DMS153 treated with DMSO at 0.1 percent for 48 hours (cell line): Measurements from ENCODE around the gene TMEM45B.
A peak's percentile ranks its signal among the peaks of the same experiment; 100 is the strongest.
"Not testable (repeated sequence)": the region's sequence is repeated elsewhere in the genome, so short reads cannot be mapped to it uniquely, and the experiment has no call there.

ENCODE experiments used
- DNase-seq: peaks from one replicate; lab custom pipeline; 2025; ENCODE audit not compliant: unreplicated experiment; lab: John Stamatoyannopoulos, UW

TMEM45B gene

DNA sequence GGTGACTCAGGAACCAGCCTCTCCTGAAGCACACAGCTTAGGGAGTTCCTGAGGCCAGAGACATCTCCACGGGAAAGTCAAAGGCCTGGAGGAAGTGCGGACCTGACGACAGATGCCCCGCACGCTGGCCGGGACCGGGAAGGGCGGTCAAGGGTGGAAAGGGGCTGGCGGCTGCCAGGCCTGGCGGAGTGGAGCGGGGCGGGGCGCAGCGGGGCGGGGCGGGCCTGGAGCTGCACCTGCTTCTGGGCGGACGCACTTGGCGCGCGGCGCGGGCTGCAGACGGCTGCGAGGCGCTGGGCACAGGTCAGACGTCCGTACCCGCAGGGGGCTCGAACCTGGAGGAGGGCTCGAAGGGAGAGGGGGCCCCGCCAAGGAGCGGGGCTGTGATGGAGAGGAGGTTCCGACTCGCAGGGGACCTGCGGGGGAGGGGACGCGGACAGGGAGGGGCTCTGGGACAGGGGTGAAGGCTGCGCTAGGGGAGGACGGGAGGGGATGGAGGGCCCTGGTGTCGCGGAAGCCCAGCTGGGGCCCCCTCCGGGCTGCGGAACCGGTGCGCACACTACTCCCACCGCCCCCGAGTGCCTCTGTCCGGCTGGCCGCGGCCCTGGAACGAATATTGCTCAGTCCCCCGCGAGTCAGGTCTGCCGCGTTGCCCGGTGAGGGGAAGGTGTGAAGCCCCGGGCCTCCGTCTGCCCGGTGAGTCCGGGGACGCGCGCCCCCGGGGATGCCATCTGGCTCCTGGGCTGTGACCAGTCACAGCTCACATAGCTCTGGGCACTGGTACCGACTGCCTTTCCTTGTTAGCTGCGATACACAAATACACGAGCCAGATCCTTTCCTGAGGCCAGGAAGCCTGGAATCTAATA, at the start of gene TMEM45B:
TMEM45B (plus strand) TSS at position 253 of the 866 bp plus-strand sequence. CDS start 36,635 bp downstream, outside the sequence.
- no peak for DNase-seq

DNA sequence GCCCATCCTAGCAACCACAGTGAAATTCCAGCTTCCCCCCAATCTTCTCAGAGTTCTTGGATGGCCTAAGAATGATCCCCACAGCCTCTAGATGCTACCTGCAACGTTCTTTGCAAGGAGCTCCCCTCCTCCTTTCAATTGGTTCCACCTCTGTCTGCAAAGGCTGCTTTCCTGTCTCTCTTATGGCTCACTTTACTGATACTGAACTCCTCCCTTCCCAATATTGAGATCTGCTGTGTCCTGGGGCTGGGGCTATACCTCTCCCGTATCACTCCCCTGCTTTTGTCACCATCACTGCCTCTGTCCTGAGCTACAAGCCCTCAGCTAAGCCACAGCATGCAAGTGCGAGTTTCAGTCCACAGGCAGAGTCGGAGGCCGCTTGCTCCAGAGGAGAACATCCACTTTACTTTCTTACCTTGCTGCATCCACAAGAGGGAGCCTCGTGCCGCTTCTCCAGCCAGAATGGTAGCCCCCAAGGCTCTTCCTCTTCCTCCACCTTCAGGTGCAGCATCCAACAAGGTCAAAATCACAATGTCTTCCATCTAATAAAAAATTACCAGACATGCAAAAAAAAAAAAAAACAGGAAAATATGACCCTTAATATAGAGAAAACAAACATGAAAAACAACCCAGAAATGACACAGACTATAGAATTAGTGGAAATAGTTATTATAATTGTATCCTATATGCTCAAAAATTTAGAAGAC, 48.6 kb upstream of the TMEM45B start:
- no peak for DNase-seq

DNA sequence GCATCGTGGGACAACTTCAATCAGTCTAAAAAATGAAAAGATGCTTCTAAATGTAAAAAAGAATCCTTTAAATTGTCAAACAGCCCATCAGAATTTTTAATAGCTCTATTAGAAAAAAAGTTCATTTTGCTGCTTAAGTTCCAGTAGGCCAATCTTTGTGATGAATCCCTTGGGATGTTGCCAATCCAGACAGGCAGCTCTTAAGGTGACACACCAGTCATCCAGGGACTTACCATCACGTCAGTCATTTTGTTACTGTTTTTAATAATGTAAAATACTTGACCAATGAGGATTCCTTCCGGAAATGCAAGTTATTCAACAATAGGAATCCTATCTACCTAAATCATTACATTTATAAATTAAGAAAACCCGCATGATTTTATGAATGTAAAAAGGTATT, 47.8 kb upstream of the TMEM45B start:
- DNase-seq, result no peak

DNA sequence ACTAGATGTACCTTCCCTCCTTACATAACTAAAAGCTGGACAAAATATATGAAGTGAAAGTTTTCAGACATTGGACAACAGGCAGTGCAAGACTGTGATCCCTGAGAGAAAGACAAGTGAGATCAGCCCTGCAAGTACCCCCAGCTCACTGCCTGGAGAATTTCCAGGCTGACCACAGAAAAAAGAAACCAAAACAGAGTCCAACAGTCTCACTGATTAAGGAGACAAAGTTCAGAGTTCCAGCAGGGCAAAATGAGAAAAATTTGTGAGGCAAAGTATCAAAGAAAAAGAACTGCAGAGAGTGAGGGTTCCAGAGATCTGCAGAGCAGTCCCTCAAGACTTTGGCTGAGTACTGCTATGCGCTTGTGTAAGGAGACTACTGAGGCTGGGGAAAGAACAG, 47.3 kb upstream of the TMEM45B start:
- no peak for DNase-seq

DNA sequence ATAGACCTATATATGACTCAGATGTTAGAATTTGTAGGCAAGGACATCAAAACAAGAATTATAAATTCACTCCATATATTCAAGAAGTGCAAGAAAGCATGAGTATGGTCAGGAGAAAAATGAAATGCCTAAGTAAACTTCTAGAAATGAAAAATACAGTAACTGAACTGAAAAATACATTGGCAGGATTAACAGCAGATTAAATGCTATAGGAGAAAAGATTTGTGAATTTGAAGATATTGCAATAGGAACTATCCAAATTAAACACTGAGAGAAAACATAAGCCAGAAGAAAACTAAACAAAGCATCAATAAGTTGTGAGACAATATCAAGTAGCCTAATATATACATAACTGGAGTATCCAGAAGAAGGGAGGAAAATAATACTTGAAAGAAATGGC, 46.6 kb upstream of the TMEM45B start:
- DNase-seq, result no peak

DNA sequence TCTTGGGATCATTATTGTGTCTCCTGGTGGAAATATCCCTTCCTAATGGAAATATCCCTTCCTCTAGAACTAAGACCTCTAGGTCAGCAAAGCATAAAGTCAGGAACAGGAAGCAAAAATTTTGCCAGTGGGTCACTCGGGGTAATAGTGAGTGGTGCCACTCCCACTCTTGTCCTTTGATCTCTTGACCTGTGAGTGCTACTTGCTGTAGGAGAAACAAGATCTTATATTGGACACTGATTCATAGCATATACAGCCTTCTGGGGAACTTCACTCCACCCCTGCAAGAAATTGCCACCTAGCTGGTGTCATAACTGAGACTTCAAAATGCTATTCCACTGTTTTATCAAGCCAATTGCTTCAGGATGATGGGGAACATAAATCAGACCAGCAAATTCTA, 44.7 kb upstream of the TMEM45B start:
- no peak for DNase-seq

DNA sequence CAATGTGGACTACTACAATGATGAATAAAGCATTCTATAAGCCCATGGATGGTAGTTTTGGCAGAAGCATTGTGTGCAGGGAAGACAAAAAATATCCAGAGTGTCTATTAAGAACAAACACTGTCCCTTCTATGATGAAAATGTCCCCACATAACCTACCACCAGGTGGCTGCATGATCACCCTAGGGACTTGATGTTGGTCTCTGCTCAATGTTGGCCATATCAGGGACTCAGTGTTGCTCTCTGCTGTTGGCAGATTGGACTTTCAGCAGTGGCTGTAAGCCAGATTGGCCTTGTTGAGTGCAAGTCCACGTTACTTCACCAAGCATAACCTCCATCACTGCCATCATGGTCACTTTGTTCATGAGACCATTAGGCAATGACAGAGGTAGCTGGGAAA, 44.2 kb upstream of the TMEM45B start:
- DNase-seq, result not testable (repeated sequence)

DNA sequence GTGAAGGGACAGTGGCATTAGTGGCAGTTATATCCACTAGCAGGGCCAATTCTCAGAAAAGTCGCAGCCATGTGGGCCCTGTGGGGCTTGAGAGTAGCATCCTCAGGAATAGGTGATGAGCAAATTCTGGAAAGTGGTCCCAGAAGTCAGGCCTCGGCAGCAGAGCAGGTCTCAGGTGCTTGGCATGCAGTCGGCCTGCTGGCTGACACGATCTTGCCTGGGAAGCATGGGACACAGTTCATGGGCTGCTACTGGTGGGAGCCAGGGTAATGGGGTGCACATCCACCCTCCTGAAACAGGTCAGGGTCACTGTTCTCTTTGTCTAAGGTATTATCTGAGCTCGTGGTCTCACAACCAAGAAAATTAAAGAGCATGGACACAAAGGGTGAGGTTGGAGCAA, 36.8 kb upstream of the TMEM45B start:
- no peak for DNase-seq

DNA sequence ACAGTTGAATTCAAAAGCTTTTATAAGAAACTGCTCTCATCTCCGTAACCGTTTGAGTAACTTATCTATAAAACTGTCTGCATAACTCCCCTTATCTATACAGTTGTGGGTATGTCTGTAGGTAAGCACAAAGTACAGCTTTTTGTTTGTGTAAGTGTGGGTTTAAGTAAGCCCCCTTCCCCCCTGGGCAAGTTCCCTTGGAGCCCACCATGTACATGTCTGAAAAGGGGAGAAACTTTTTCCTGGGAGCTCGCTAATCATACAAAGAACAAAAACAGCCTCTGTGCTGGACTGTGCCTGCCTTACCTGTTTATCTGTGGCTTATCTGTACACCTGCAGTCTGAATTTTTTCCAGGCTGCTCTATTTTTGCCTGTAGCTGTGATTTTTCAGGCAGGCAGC, 36.3 kb upstream of the TMEM45B start:
- no peak for DNase-seq

DNA sequence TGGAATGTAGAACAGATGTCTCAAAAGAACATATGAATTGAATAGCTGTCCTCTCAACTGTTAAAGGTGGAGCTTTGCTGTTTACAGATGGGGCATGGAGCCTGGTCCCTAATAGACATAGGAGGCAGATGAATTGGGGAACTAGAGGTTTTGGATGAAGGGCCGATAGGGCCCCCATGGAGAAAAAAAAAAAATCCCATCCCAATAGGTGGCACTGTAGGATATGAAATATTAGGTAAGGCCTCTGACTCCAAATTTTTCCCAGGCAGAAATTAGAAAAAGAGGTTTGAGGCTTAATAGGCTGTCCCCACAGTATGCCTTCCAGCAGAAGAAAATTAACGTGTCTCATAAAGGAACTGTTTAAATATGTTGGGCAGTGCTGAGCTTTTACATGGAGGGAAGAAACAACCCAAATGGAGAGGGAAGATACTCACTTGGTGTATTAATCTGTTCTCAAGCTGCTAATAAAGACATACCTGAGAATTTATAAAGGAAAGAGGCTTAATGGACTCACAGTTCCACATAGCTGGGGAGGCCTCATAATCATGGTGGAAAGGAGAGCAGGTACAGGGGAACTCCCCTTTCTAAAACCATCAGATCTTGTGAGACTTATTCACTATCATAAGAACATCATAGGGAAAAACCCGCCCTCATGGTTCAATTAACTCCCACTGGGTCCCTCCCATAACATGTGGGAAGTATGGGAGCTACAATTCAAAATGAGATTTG, 30.1 kb upstream of the TMEM45B start:
- DNase-seq, result peak; percentile 8

DNA sequence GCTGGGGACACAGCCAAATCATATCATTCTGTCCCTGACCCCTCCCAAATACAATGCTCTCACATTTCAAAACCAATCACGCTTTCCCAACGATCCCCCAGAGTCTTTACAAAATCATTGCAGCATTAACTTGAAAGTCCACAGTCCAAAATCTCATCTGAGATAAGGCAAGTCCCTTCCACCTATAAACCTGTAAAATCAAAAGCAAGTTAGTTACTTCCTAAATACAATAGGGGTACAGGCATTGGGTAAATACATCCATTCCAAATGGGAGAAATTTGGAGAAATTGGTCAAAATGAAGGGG, 29.6 kb upstream of the TMEM45B start:
- DNase-seq, result not testable (repeated sequence)

DNA sequence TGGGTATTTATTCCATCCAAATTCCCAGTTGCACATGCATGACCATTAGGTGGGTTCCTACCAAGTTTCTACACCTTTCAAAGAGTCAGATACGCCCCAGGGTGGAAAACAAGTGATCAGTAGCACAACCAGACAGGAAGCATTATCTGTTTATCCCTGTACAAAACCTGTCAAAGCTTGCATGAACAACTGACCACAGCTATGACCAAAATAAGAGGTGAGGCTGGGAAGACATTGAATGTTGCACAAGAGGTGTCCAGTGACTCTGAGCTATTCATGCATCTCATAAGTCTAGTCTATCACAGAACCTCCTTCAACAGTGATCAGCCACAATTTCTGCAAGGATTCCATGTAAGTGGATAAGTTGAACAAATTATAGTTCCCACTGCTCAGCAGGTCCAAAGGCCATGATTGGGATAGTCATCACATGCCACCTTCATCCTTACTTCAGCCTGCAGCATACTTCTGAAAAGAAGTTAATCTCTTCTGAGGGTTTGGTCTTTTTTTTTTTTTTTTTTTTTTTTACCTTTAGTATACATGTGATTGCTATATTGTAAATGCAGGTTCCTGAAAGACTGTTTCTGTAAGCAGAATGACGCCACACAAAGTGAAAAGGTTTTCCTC, 28.0 kb upstream of the TMEM45B start:
- no peak for DNase-seq

DNA sequence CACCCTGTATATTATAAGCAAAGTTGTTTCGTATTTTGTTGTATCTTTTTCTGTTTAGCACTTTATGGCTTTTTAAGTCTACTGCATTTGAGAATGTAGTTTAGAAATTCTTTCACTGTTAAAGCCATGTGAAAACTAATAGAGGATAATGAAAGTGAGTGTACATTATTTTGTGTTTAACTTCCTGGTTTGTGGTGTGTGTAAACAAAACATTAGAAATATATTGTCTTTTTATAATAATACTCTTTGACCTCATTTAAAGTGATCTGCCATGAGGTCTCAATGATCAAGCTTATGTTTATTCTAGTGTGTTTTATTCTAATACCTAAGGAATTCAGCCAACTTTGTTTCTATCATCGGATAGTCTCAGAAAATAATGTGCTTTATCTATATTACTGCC, 27.4 kb upstream of the TMEM45B start:
- no peak for DNase-seq

DNA sequence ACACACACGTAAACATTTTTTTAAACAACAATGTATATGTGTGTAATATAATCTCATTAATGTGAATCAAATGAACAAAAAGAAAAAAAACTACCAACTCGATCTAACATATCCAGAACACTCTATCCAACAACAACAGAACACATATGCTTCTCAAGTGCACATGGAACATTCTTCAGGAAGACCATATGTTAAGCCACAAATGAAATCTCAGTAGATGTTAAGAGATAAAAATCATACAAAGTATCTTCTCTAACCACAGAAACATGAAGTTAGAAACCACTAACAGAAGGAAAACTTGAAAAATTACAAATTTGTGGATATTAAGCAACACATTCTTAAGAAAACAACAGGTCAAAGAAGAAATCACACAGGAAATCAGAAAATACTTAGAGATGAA, 25.5 kb upstream of the TMEM45B start:
- DNase-seq, result no peak

DNA sequence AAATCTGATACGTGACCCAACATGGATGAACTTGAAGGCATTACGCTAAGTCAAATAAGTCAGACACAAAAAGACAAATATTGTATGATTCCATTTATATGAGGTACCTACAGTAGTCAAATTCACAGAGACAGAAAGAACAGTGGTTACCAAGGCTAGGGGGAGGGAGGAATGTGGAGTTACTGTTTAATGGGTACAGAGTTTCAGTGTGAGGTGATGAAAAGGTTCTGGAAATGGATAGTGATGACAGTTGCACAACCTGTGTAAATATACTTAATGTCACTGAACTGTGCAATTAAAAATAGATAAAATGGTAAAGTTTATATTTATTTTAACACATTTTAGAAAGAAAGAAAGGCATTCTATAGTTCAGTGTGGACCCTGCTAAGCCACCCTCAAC, 24.1 kb upstream of the TMEM45B start:
- DNase-seq, result no peak

DNA sequence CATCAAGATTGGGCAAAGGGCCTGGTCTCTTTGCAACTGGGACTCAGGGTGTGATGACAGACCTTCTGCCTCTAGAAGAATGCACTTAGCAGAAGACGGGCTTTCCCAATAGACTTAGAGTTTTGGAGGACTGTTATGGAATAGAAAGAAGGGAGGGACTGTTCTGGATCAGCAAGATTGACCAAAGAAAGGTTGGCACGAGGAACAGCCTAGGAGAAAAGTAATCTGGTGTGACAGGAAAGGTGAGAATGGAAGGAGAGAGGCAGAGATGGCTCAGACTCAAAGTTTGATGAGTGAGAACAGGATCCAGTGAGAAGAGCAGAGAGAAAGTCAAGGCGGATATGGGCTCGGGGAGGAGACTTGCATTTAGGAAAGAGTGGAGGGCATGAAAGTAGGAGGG, 23.0 kb upstream of the TMEM45B start:
- DNase-seq, result no peak

DNA sequence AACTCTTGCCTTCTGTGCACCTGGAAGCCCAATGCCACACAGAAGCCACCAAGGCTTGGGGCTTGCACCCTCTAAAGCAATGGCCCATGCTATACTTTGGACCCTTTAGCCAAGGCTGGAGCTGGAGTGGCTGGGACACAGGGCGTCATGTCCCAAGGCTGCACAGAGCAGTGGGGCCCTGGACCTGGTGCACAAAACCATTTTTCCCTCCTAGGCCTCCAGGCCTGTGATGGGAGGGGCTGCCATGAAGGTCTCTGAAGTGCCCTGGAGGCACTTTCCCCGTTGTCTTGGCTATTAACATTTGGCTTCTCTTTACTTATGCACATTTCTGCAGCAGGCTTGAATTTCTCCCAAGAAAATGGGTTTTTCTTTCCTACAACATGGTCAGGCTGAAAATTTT, 20.6 kb upstream of the TMEM45B start:
- no peak for DNase-seq

DNA sequence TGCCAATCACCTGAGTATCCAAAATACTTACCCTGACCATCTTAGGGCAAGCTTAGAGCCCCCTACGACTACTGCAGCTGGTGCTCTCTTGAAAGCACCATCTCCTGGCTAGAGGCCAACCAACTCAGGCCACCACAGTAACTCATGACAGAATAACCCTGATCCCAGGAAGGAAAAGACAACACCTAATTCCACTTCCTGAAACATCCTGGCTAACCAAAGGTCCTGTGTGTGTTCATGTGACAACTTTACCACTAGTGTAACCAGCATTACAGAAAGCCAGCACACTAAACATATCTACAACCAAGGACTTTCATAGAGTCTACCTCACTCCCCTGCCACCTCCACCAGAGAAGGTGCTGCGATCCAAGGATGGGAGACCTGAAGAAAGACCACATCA, 17.4 kb upstream of the TMEM45B start:
- no peak for DNase-seq

DNA sequence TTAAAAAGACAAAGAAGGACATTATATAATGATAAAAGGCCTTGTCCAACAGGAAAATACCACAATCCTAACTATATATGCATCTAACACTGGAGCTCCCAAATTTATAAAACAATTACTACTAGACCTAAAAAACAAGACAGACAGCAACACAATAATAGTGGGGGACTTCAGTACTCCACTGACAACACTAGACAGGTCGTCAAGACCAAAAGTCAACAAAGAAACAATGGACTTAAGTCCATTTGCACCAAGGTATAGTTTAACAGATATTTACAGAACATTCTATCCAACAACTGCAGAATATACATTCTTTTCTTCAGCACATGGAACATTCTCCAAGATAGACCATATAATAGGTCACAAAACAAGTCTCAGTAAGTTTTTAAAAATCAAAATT, 15.5 kb upstream of the TMEM45B start:
- not testable (repeated sequence) for DNase-seq

DNA sequence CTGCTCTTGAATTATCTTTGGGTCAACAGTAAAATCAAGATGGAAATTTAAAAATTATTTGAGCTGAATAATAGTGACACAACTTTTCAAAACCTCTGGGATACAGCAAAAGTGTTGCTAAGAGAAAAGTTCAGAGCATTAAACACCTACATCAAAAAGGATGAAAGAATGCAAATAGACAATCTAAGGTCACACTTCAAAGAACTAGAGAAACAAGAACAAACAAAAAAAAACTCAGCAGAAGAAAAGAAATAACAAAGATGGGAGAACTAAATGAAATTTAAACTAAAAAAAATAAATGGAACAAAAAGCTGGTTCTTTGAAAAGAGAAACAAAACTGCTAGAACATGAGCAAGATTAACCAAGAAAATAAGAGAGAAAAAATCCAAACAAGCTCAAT, 15.0 kb upstream of the TMEM45B start:
- DNase-seq, result no peak

DNA sequence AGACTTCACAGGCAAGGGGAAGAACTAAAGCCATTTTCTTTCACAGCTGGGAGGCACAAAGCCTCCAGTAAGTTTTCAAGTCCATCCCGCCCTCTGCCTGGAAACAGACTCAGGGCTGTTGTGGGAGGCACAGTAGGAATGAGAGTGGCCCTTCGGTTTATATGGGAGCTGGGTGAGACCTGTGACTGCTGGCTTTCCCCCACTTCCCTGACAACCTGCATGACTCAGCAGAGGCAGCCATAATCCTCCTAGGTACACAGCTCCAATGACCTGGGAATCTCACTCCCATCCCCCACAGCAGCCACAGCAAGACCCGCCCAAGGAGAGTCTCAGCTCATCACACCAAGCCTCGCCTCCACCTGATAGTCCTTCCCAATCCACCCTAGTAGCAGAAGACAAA, 12.1 kb upstream of the TMEM45B start:
- DNase-seq, result no peak

DNA sequence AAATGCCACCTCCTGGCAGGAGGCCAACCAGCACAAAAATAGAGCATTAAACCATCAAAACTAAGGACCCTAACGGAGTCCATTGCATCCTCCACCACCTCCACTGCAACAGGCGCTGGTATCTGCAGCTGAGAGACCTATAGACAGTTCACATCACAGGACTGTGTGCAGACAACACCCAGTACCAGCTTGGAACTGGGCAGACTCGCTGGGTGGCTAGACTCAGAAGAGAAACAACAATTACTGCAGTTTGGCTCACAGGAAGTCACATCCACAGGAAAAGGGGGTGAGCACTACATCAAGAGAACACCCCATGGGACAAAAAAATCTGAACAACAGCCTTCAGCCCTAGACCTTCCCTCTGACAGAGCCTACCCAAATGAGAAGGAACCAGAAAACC, 11.6 kb upstream of the TMEM45B start:
- DNase-seq, result no peak
